ELF-1 (cell line): ENCODE data around the gene CCDC180.
"Not testable (repeated sequence)": the region's sequence is repeated elsewhere in the genome, so short reads cannot be mapped to it uniquely, and the experiment has no call there.

Experiments
- DNase-seq: peaks from one replicate; pipeline ENCODE4 v3.0.0-alpha.2; 2016; ENCODE audit warnings: low read depth, low spot score

Gene CCDC180

GRCh38 chr9:97310896-97311295 lies 3.4 kb downstream of the CCDC180 start:
- no peak for DNase-seq

- DNase-seq, result peak; percentile 22
These were observed 4.5 kb downstream of the CCDC180 start for GRCh38 chr9:97311798-97312500.

GRCh38 chr9:97312556-97312955 lies 5.1 kb downstream of the CCDC180 start:
- no peak for DNase-seq

- DNase-seq, result no peak
These were observed 5.8 kb downstream of the CCDC180 start for GRCh38 chr9:97313243-97313642.

- no peak for DNase-seq
These were observed 6.3 kb downstream of the CCDC180 start for GRCh38 chr9:97313746-97314145.

GRCh38 chr9:97314503-97314902 lies 7.0 kb downstream of the CCDC180 start:
- no peak for DNase-seq

- peak; percentile 41 for DNase-seq
These were observed 8.1 kb downstream of the CCDC180 start for GRCh38 chr9:97315550-97315949.

GRCh38 chr9:97316904-97317303 lies 9.4 kb downstream of the CCDC180 start:
- no peak for DNase-seq

- no peak for DNase-seq
These were observed 11.0 kb downstream of the CCDC180 start for GRCh38 chr9:97318433-97318832.

GRCh38 chr9:97319395-97319794 lies 11.9 kb downstream of the CCDC180 start:
- no peak for DNase-seq

- DNase-seq, result no peak
These were observed 12.7 kb downstream of the CCDC180 start for GRCh38 chr9:97320080-97320642.

GRCh38 chr9:97321251-97321650 lies 13.8 kb downstream of the CCDC180 start:
- DNase-seq, result no peak

- DNase-seq, result peak; percentile 57
These were observed 14.2 kb downstream of the CCDC180 start for GRCh38 chr9:97321691-97322090.

- no peak for DNase-seq
These were observed 14.6 kb downstream of the CCDC180 start for GRCh38 chr9:97322105-97322504.

GRCh38 chr9:97324954-97325353 lies 17.5 kb downstream of the CCDC180 start:
- DNase-seq, result no peak

- DNase-seq, result no peak
These were observed 20.1 kb downstream of the CCDC180 start for GRCh38 chr9:97327562-97327961.

GRCh38 chr9:97332993-97333392 lies 25.5 kb downstream of the CCDC180 start:
- DNase-seq, result no peak

GRCh38 chr9:97335622-97336021 lies 28.2 kb downstream of the CCDC180 start:
- not testable (repeated sequence) for DNase-seq

- DNase-seq, result no peak
These were observed 41.4 kb downstream of the CCDC180 start for GRCh38 chr9:97348871-97349270.

- DNase-seq, result no peak
These were observed 41.9 kb downstream of the CCDC180 start for GRCh38 chr9:97349400-97349799.

GRCh38 chr9:97354637-97355036 lies 47.2 kb downstream of the CCDC180 start:
- DNase-seq, result no peak

- DNase-seq, result no peak
These were observed 49.6 kb downstream of the CCDC180 start for GRCh38 chr9:97357056-97357455.
